ENCODE data around the gene ABHD17A. TPM values are rescaled to one million over a fixed set of nuclear protein-coding genes. Genes with fewer than 3 reads are reported as not detected.

Gene ABHD17A
- total and polyA plus RNA-seq, 2 of the 8 experiments (the other 6 are each of a cell fraction or from before 2014, with no cell fraction given), result 41.2 to 87.4 TPM

DNA sequence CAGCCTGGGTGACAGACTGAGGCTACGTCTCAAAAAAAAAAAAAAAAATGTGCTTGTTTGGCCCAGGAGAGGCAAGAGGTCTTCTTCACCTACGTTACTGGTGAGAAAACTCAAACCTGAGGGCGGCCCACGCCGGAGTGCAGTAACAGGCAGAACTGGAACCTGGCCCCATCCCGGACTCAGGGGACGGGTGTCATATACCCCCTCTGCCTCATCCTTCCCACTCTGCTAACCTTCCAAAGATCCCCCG, 19.5 kb upstream of the ABHD17A start (continued):
- 0 out of 4 replicates have a peak, but pooled peaks of 1 of the 2 experiments have one; percentile 0 for TF ChIP-seq SIN3A (conservative IDR thresholded peaks at IDR 0.05 in 1 of 2, IDR thresholded peaks at IDR 0.05 in 1 of 2; ENCODE audit: low read depth in 1 of 2, low read length in 2 of 2)
- no peak for TF ChIP-seq GABPA (IDR thresholded peaks at IDR 0.05; ENCODE audit: borderline replicate concordance, insufficient read depth, low read length)
- TF ChIP-seq, protein P1, sequence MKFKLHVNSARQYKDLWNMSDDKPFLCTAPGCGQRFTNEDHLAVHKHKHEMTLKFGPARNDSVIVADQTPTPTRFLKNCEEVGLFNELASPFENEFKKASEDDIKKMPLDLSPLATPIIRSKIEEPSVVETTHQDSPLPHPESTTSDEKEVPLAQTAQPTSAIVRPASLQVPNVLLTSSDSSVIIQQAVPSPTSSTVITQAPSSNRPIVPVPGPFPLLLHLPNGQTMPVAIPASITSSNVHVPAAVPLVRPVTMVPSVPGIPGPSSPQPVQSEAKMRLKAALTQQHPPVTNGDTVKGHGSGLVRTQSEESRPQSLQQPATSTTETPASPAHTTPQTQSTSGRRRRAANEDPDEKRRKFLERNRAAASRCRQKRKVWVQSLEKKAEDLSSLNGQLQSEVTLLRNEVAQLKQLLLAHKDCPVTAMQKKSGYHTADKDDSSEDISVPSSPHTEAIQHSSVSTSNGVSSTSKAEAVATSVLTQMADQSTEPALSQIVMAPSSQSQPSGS (IDR thresholded peaks at IDR 0.05; ENCODE audit: low read length), result 0 out of 2 replicates have a peak, but pooled peaks have one; percentile 11
- TF ChIP-seq TAF1 (IDR thresholded peaks at IDR 0.05; ENCODE audit: low read depth, low read length), result no peak
